Activated naive CD8-positive, alpha-beta T cell treated with anti-CD3 and anti-CD28 coated beads for 36 hours (primary cell): ENCODE data around the gene HDAC11. TPM values are rescaled to one million over a fixed set of nuclear protein-coding genes. Genes with fewer than 3 reads are reported as not detected.
"Not testable (repeated sequence)": the region's sequence is repeated elsewhere in the genome, so short reads cannot be mapped to it uniquely, and the experiment has no call there.

ENCODE experiments used
- DNase-seq: peaks from one replicate; pipeline ENCODE4 v3.0.0; 2021
- H3K27ac Mint-ChIP-seq: one replicate; pipeline ENCODE4 v1.8.0; 2022; ENCODE audit warnings: mild to moderate bottlenecking, moderate library complexity, mixed read lengths
- H3K27me3 Mint-ChIP-seq: one replicate; pipeline ENCODE4 v1.8.0; 2022; ENCODE audit warnings: mild to moderate bottlenecking, mixed read lengths
- H3K36me3 Mint-ChIP-seq: one replicate; pipeline ENCODE4 v1.8.0; 2021; ENCODE audit warnings: mild to moderate bottlenecking, mixed read lengths
- H3K4me1 Mint-ChIP-seq: one replicate; pipeline ENCODE4 v1.8.0; 2021; ENCODE audit warnings: mixed read lengths
- H3K4me3 Mint-ChIP-seq: one replicate; pipeline ENCODE4 v1.8.0; 2022; ENCODE audit warnings: mild to moderate bottlenecking, moderate library complexity, mixed read lengths
- H3K9me3 Mint-ChIP-seq: one replicate; pipeline ENCODE4 v1.8.0; 2022; ENCODE audit warnings: mixed read lengths
- total RNA-seq, 2 experiments: library from RNA; stranded (reverse); gene quantifications; one replicate each; pipeline ENCODE4 v1.2.3, GENCODE V29; 2021

HDAC11 gene, protein sequence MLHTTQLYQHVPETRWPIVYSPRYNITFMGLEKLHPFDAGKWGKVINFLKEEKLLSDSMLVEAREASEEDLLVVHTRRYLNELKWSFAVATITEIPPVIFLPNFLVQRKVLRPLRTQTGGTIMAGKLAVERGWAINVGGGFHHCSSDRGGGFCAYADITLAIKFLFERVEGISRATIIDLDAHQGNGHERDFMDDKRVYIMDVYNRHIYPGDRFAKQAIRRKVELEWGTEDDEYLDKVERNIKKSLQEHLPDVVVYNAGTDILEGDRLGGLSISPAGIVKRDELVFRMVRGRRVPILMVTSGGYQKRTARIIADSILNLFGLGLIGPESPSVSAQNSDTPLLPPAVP
- 1 to 10 TPM; 1.6 to 2.7 TPM for total RNA-seq

DNA sequence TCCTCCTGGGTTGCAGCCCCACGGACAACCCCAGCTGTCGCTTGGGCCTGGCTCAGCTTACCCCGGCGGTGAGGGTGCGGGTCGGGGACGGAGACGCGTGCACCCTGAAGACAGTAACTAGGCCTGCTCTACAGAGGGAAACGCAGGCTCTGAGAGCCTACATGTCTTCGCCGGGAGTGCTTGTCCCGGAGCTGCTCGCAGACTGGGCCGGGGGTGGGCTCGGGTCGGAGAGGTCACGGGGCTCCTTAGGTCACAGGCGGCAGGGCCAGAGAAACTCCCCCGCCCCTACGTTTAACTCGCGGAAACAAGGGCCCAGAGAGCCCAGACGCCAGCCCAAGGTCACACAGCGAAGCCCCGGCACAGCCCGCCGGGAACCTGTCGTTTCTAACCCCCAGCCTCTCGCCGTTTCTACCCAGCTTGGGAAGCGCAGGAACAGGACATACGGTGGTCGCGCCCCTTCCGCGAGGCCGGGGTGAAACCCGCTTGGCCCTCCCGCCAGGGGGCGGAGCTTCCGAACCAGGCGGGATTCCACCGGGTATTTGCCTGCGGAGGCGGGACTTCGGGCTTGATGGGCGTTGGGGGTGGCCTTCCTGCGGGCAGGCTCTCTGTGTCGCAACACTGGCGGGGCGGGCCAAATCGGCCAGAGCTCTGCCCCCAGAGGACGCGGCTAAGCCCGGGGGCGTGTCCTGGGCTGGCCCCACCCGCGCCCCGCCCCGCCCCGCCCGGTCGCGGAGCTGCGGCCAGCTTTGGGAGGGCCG is at the start of gene HDAC11:
Gene HDAC11 (plus strand): TSS at position 725 of the 758 bp plus-strand sequence. CDS start 42 bp downstream, outside the sequence.
- peak within 1 kb of the TSS; percentile 88 for H3K27ac Mint-ChIP-seq
- peak; percentile 99 for DNase-seq
- peak within 1 kb of the TSS; percentile 88 for H3K4me3 Mint-ChIP-seq
- H3K4me1 Mint-ChIP-seq: peaks cover 27% of the 10 kb centered on the region
- no peaks in the 10 kb centered on the region for H3K36me3 Mint-ChIP-seq
- H3K27me3 Mint-ChIP-seq: no peaks in the 10 kb centered on the region
- no peaks in the 10 kb centered on the region for H3K9me3 Mint-ChIP-seq

DNA sequence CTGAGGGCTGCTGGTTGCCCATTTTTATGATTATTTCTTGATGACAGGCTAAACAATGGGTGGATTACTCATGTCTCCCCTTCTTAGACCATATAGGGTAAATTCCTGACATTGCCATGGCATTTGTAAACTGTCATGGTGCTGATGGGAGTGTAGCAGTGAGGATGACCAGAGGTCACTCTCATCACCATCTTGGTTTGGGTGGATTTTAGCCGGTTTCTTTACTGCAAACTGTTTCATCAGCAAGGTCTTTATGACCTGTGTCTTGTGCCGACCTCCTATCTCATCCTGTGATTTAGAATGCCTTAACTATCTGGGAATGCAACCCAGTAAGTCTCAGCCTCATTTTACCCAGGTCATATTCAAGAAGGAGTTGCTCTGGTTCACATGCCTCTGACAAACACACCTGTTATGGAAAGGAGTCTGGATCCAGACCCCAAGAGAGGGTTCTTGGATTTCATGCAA is 49.7 kb upstream of the HDAC11 start:
- not testable (repeated sequence) for DNase-seq, H3K9me3 Mint-ChIP-seq, H3K4me3 Mint-ChIP-seq, H3K36me3 Mint-ChIP-seq, H3K27me3 Mint-ChIP-seq, H3K27ac Mint-ChIP-seq
- H3K4me1 Mint-ChIP-seq: peaks cover 23% of the 10 kb centered on the region

DNA sequence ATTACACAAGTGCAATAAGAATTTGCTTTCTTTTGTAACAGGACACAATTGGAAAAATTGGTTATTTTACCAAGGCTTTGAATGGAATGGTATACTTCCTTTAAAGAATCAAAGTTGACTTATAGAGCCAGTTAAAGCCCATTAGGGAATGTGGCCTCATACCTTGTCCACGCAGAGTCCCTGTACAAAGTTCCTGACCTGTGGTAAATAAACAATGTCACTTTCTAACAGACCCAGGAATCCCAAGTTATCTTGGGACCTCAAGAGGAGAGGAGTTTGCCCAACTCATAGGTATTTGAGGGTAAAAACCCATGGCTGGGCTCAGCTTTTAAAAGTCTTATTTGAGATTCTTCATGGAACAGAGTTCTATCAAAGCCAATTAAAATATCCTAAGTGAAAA is 48.0 kb upstream of the HDAC11 start:
- Mint-ChIP-seq H3K4me3 (no peak overlapping the region), H3K9me3 (peaks cover 4% of the 10 kb centered on the region), H3K27me3 (no peaks in the 10 kb centered on the region), H3K36me3 (no peaks in the 10 kb centered on the region), H3K27ac (no peak overlapping the region), H3K4me1 (peaks cover 17% of the 10 kb centered on the region)
- no peak for DNase-seq

- H3K4me1 Mint-ChIP-seq: peaks cover 7% of the 10 kb centered on the region
- H3K27me3 Mint-ChIP-seq: no peaks in the 10 kb centered on the region
- DNase-seq: no peak
- H3K36me3 Mint-ChIP-seq: no peaks in the 10 kb centered on the region
- peaks cover 4% of the 10 kb centered on the region for H3K9me3 Mint-ChIP-seq
- no peak overlapping the region for H3K27ac Mint-ChIP-seq
- H3K4me3 Mint-ChIP-seq: no peak overlapping the region
These were observed 46.2 kb upstream of the HDAC11 start for GRCh38 chr3:13433912-13434311.

- not testable (repeated sequence) for H3K27me3 Mint-ChIP-seq, H3K36me3 Mint-ChIP-seq, H3K9me3 Mint-ChIP-seq, H3K4me1 Mint-ChIP-seq, H3K27ac Mint-ChIP-seq, H3K4me3 Mint-ChIP-seq, DNase-seq
These were observed 43.9 kb upstream of the HDAC11 start for GRCh38 chr3:13436213-13436612.

GRCh38 chr3:13440204-13440817 is 39.8 kb upstream of the HDAC11 start:
- no peak for DNase-seq
- Mint-ChIP-seq H3K4me1 (no peaks in the 10 kb centered on the region), H3K27ac (no peak overlapping the region), H3K9me3 (no peaks in the 10 kb centered on the region), H3K27me3 (no peaks in the 10 kb centered on the region), H3K4me3 (no peak overlapping the region), H3K36me3 (no peaks in the 10 kb centered on the region)

DNA sequence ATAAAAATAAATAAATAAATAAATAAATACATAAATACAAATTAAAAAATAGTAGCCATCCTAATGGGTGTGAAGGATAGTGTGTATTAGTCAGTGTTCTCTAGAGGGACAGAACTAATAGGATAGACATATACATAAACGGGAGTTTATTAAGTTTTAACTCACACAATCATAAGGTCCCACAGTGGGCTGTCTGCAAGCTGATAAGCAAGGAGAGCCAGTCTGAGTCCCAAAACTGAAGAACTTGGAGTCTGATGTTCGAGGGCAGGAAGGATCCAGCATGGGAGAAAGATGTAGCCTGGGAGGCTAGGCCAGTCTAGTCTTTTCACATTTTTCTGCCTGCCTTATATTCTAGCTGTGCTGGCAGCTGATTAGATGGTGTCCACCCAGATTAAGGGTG is 37.2 kb upstream of the HDAC11 start:
- H3K4me3 Mint-ChIP-seq, H3K36me3 Mint-ChIP-seq, H3K27ac Mint-ChIP-seq, H3K27me3 Mint-ChIP-seq, DNase-seq, H3K4me1 Mint-ChIP-seq, H3K9me3 Mint-ChIP-seq: not testable (repeated sequence)

- H3K4me3 Mint-ChIP-seq: peak overlapping the region; percentile 84
- H3K4me1 Mint-ChIP-seq: peaks cover 23% of the 10 kb centered on the region
- DNase-seq: peak; percentile 41
- no peaks in the 10 kb centered on the region for H3K36me3 Mint-ChIP-seq
- peak overlapping the region; percentile 87 for H3K27ac Mint-ChIP-seq
- no peaks in the 10 kb centered on the region for H3K9me3 Mint-ChIP-seq
- H3K27me3 Mint-ChIP-seq: no peaks in the 10 kb centered on the region
These were observed 28.8 kb upstream of the HDAC11 start for GRCh38 chr3:13451301-13451673.

- H3K4me1 Mint-ChIP-seq: peaks cover 20% of the 10 kb centered on the region
- H3K4me3 Mint-ChIP-seq: peak overlapping the region; percentile 84
- DNase-seq: peak; percentile 11
- peak overlapping the region; percentile 38 for H3K27ac Mint-ChIP-seq
- H3K9me3 Mint-ChIP-seq: no peaks in the 10 kb centered on the region
- H3K27me3 Mint-ChIP-seq: no peaks in the 10 kb centered on the region
- H3K36me3 Mint-ChIP-seq: no peaks in the 10 kb centered on the region
These were observed 27.4 kb upstream of the HDAC11 start for GRCh38 chr3:13452490-13453335.

DNA sequence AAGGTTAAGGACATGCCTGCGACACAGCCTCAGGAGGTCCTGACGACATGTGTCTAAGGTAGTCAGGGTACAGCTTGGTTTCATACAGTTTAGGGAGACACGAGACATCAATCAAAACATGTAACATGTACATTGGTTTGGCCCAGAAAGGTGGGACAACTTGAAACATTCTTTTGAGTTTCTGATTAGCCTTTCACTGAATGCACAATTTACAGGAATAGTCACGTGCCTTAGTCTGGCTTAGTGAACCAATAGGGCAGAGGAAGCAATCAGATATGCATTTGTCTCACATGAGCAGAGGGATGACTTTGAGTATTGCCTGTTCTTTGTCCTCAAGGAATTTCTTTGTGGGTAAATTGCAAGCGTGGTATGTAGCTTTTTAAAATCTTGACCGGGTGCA is 24.5 kb upstream of the HDAC11 start:
- H3K27me3 Mint-ChIP-seq: no peaks in the 10 kb centered on the region
- H3K4me1 Mint-ChIP-seq: peaks cover 14% of the 10 kb centered on the region
- no peaks in the 10 kb centered on the region for H3K9me3 Mint-ChIP-seq
- H3K27ac Mint-ChIP-seq: no peak overlapping the region
- no peak for DNase-seq
- H3K4me3 Mint-ChIP-seq: no peak overlapping the region
- no peaks in the 10 kb centered on the region for H3K36me3 Mint-ChIP-seq

GRCh38 chr3:13457593-13457992 is 22.5 kb upstream of the HDAC11 start:
- Mint-ChIP-seq H3K36me3 (no peaks in the 10 kb centered on the region), H3K4me1 (peaks cover 4% of the 10 kb centered on the region), H3K27me3 (no peaks in the 10 kb centered on the region), H3K9me3 (no peaks in the 10 kb centered on the region), H3K27ac (no peak overlapping the region), H3K4me3 (no peak overlapping the region)
- no peak for DNase-seq

- no peaks in the 10 kb centered on the region for H3K36me3 Mint-ChIP-seq
- no peaks in the 10 kb centered on the region for H3K9me3 Mint-ChIP-seq
- H3K27me3 Mint-ChIP-seq: no peaks in the 10 kb centered on the region
- no peak for DNase-seq
- no peak overlapping the region for H3K27ac Mint-ChIP-seq
- no peak overlapping the region for H3K4me3 Mint-ChIP-seq
- peaks cover 2% of the 10 kb centered on the region for H3K4me1 Mint-ChIP-seq
These were observed 20.3 kb upstream of the HDAC11 start for GRCh38 chr3:13459605-13460340.

- Mint-ChIP-seq H3K4me1 (peaks cover 2% of the 10 kb centered on the region), H3K36me3 (no peaks in the 10 kb centered on the region), H3K4me3 (no peak overlapping the region), H3K9me3 (no peaks in the 10 kb centered on the region), H3K27ac (no peak overlapping the region), H3K27me3 (no peaks in the 10 kb centered on the region)
- no peak for DNase-seq
These were observed 19.8 kb upstream of the HDAC11 start for GRCh38 chr3:13460341-13460736.
